K562 (cell line): Measurements from ENCODE around the gene TOR1AIP1. TPM values are rescaled to one million over a fixed set of nuclear protein-coding genes. Genes with fewer than 3 reads are reported as not detected.

Experiments
- ARID2 ChIP-seq: fragments of 450-650 bp; IDR thresholded peaks from 2 replicates; pipeline ENCODE4 v1.6.1; 2017; ENCODE audit warnings: antibody characterized with exemption, mild to moderate bottlenecking
- ASH1L ChIP-seq: fragments of 450-650 bp; IDR thresholded peaks from 2 replicates; pipeline ENCODE4 v1.6.1; 2018; ENCODE audit warnings: borderline replicate concordance, mild to moderate bottlenecking, low read depth; ENCODE audit not compliant: partially characterized antibody
- FIP1L1 ChIP-seq: fragments of 200-400 bp; formaldehyde crosslinking; IDR thresholded peaks from 2 replicates; pipeline ENCODE4 v1.6.1; 2018; ENCODE audit warnings: mild to moderate bottlenecking, low read depth, low read length; ENCODE audit not compliant: poor library complexity, severe bottlenecking
- FOXA1 ChIP-seq: fragments of 450-650 bp; IDR thresholded peaks from 2 replicates; pipeline ENCODE4 v1.6.1; 2016; ENCODE audit warnings: mild to moderate bottlenecking, borderline replicate concordance
- FOXA3 ChIP-seq, 2 experiments: fragments of 450-650 bp in 1 of 2; sonication (generic) in 1 of 2; formaldehyde crosslinking; IDR thresholded peaks in 1 of 2; conservative IDR thresholded peaks in 1 of 2; 2 replicates each; pipeline versions ENCODE4 v1.4.0 to v1.8.0; 2020 to 2022; ENCODE audit warnings: mild to moderate bottlenecking in 2 of 2, missing genetic modification reagents in 1 of 2
- GMEB1 ChIP-seq: fragments of 250-450 bp; sonication (Bioruptor Pico); IDR thresholded peaks from 2 replicates; pipeline ENCODE4 v1.4.0; 2020; ENCODE audit warnings: mild to moderate bottlenecking
- HNRNPK ChIP-seq: fragments of 200-400 bp; formaldehyde crosslinking; IDR thresholded peaks from one replicate; pipeline ENCODE4 v1.6.1; 2018; ENCODE audit warnings: mild to moderate bottlenecking, low read depth, low read length; ENCODE audit not compliant: poor library complexity, severe bottlenecking
- KDM5B ChIP-seq: fragments of 200-600 bp; sonication (generic); IDR thresholded peaks from 2 replicates; pipeline ENCODE4 v1.6.1; 2012; ENCODE audit warnings: low read depth, mild to moderate bottlenecking, moderate library complexity, low read length, control low read depth, inconsistent platforms; ENCODE audit not compliant: insufficient replicate concordance
- MITF ChIP-seq: IDR thresholded peaks from 2 replicates; pipeline ENCODE4 v1.6.1; 2014; ENCODE audit warnings: antibody characterized with exemption
- MTA3 ChIP-seq: fragments of 450-650 bp; formaldehyde crosslinking; IDR thresholded peaks from 2 replicates; pipeline ENCODE4 v1.6.1; 2017; ENCODE audit warnings: mild to moderate bottlenecking, borderline replicate concordance
- NFIX ChIP-seq: fragments of 250-450 bp; sonication (Bioruptor Pico); IDR thresholded peaks from 2 replicates; pipeline ENCODE4 v1.4.0; 2020; ENCODE audit warnings: low read depth, mild to moderate bottlenecking, moderate library complexity
- NR2C1 ChIP-seq, 2 experiments: fragments of 450-650 bp; IDR thresholded peaks; 2 replicates each; pipeline ENCODE4 v1.6.1; 2017; ENCODE audit warnings: mild to moderate bottlenecking in 2 of 2, antibody characterized with exemption in 1 of 2, inconsistent platforms in 1 of 2, missing compliant biosample characterization in 1 of 2, missing genetic modification characterization in 1 of 2
- SMARCE1 ChIP-seq: fragments of 450-650 bp; IDR thresholded peaks from 2 replicates; pipeline ENCODE4 v1.7.1; 2016; ENCODE audit warnings: mild to moderate bottlenecking
- TBP ChIP-seq: optimal IDR thresholded peaks from 2 replicates; pipeline ENCODE3; 2011; ENCODE audit warnings: low read depth, low read length, improper control_type of control experiment
- TCF3 ChIP-seq: sonication (generic); formaldehyde crosslinking; IDR thresholded peaks from 2 replicates; pipeline ENCODE4 v1.4.0; 2020; ENCODE audit warnings: mild to moderate bottlenecking, missing genetic modification reagents
- ZEB2 ChIP-seq: fragments of 450-650 bp; IDR thresholded peaks from 2 replicates; pipeline ENCODE4 v1.6.1; 2016
- ZFX ChIP-seq: sonication (generic); formaldehyde crosslinking; IDR thresholded peaks from 2 replicates; pipeline ENCODE4 v1.8.0; 2022; ENCODE audit warnings: mild to moderate bottlenecking, missing genetic modification reagents, moderate library complexity
- ZNF324 ChIP-seq: fragments of 250-450 bp; sonication (Bioruptor Pico); IDR thresholded peaks from 2 replicates; pipeline ENCODE4 v1.4.0; 2020; ENCODE audit warnings: mild to moderate bottlenecking
- ZNF445 ChIP-seq: fragments of 250-450 bp; sonication (Bioruptor Pico); IDR thresholded peaks from 2 replicates; pipeline ENCODE4 v1.4.0; 2020; ENCODE audit warnings: low read depth, mild to moderate bottlenecking, moderate library complexity
- ZNF449 ChIP-seq: fragments of 250-450 bp; sonication (Bioruptor Pico); IDR thresholded peaks from 2 replicates; pipeline ENCODE4 v1.8.0; 2022; ENCODE audit warnings: moderate library complexity, mild to moderate bottlenecking, inconsistent platforms
- polyA plus RNA-seq, 8 experiments: library from polyadenylated mRNA; depleted of rRNA in 4 of 8; stranded (reverse) in 5 of 8; unstranded in 3 of 8; fragments of >200 nt; fragmentation: Nextera tagmentation in 2 of 8; fragmentation: Illumina TruSeq in 1 of 8; extraction: Ambion mirVana in 2 of 8; extraction: Trizol in 1 of 8; gene quantifications; 2 replicates each; pipeline versions ENCODE4 v1.2.1 to v1.2.3, GENCODE V29; 2011 to 2014; ENCODE audit warnings: inconsistent platforms in 1 of 8, missing spikeins in 1 of 8
- total RNA-seq, 7 experiments: library from RNA; depleted of rRNA in 6 of 7; stranded (reverse); fragments of >200 nt in 6 of 7; fragmentation: Illumina TruSeq in 2 of 7; extraction: Trizol in 2 of 7; gene quantifications; 2 replicates each; pipeline versions ENCODE4 v1.2.1 to v1.2.3, GENCODE V29; 2011 to 2021; ENCODE audit warnings: low replicate concordance in 1 of 7
- TF ChIP-seq, protein P1 (sequence below): sonication (generic); formaldehyde crosslinking; IDR thresholded peaks from 2 replicates; pipeline ENCODE4 v1.8.0; 2023; ENCODE audit warnings: mild to moderate bottlenecking, missing genetic modification reagents

TOR1AIP1 gene
- total and polyA plus RNA-seq, 9 of the 15 experiments (the other 6 are each of a cell fraction or from before 2014, with no cell fraction given), result 18.1 to 46.9 (median 35.5) TPM

DNA sequence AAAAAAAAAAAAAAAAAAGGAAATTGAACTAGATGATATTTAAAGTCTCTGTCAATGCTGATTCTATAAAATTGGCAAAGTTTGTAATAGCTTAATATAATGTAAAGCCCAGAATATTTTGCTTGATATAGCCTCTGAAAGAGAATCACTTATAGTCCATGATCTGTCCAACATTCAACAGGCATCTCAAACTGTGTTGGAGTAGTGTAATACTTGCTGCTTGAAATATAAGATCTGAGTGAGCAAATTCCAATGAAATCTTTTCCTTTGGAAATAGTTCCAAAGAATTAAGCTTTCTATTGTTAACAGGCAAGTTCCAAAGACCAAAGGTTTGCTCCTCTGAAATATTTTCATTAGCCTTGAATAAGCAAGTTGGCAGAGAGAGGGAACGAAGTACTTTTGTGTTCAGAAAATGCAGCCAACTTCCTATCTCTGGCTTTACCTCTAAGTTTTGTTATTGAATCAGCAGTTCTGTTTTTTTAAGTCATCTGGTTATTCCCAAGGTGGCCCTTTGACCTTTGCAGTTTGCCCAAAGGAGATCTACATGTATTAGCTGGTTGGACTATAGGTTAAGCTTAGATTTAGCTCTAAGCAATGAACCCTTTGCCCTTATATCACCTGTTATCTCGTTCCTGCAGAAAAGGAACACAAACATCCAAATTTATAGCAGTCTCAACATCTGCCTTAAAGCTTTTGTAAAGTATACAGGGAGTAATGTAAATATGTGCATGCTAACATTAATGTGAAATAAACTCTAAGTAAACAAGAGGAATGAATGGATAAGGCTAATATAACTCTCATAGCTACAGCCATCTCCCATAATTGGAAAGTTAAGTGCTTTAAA is 48.1 kb downstream of the TOR1AIP1 start (continued):
- TF ChIP-seq MITF, result no peak
- TF ChIP-seq ZNF324 (CRISPR knock-in tag), result no peak
- TF ChIP-seq ARID2, result no peak
- TF ChIP-seq GMEB1, result no peak
- TF ChIP-seq FOXA3 (CRISPR knock-in tag; conservative IDR thresholded peaks at IDR 0.05 in 1 of 2, IDR thresholded peaks at IDR 0.05 in 1 of 2), result 0 out of 4 replicates have a peak, but pooled peaks of 1 of the 2 experiments have one; percentile 14
- no peak for TF ChIP-seq ZFX
- no peak for TF ChIP-seq FIP1L1
- TF ChIP-seq NR2C1 (IDR thresholded peaks at IDR 0.05), result peak; percentile 32; the same call in 1 of the 2 replicates
- TF ChIP-seq NR2C1 (tag; IDR thresholded peaks at IDR 0.05), result no peak
- TF ChIP-seq TBP, result no peak
- TF ChIP-seq NFIX (CRISPR knock-in tag), result no peak
- TF ChIP-seq MTA3, result no peak
- no peak for TF ChIP-seq FOXA1
- TF ChIP-seq ZNF445 (CRISPR knock-in tag), result no peak
- no peak for TF ChIP-seq ASH1L
- no peak for TF ChIP-seq SMARCE1
- TF ChIP-seq HNRNPK, result no peak
- TF ChIP-seq, protein P1, sequence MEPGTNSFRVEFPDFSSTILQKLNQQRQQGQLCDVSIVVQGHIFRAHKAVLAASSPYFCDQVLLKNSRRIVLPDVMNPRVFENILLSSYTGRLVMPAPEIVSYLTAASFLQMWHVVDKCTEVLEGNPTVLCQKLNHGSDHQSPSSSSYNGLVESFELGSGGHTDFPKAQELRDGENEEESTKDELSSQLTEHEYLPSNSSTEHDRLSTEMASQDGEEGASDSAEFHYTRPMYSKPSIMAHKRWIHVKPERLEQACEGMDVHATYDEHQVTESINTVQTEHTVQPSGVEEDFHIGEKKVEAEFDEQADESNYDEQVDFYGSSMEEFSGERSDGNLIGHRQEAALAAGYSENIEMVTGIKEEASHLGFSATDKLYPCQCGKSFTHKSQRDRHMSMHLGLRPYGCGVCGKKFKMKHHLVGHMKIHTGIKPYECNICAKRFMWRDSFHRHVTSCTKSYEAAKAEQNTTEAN (CRISPR knock-in tag), result no peak
- TF ChIP-seq KDM5B, result no peak
- TF ChIP-seq ZNF449 (CRISPR knock-in tag), result no peak
- TF ChIP-seq TCF3 (CRISPR knock-in tag), result 0 out of 2 replicates have a peak, but pooled peaks have one; percentile 10
- no peak for TF ChIP-seq ZEB2
